ENCODE data around the gene CENPA. TPM values are rescaled to one million over a fixed set of nuclear protein-coding genes. Genes with fewer than 3 reads are reported as not detected.
A peak's percentile ranks its signal among the peaks of the same experiment; 100 is the strongest.
"Not testable (repeated sequence)": the region's sequence is repeated elsewhere in the genome, so short reads cannot be mapped to it uniquely, and the experiment has no call there.

CENPA gene
- polyA plus RNA-seq, 1 experiment: 9.3 TPM

GRCh38 chr2:26784570-26785234, 1.2 kb upstream of the CENPA start:
- H3K4me3 ChIP-seq (ENCODE audit: low read depth, low read length): no peak overlapping the region
- POLR2A ChIA-PET: interaction anchor here (0.6 kb wide), 1 partner anchor 16 kb away, joined by 4 read pairs; no protein-coding TSS in a partner anchor

GRCh38 chr2:26786207-26787028, 562 bp downstream of the CENPA start:
- Histone ChIP-seq H3K27me3 (ENCODE audit: control insufficient read depth, insufficient read depth, low read length) (no peaks in the 10 kb centered on the region), H3K9me3 (ENCODE audit: control insufficient read depth, insufficient read depth, low read length) (peaks cover 5% of the 10 kb centered on the region), H3K27ac (ENCODE audit: low read depth, low read length) (no peak overlapping the region), H3K4me3 (ENCODE audit: low read depth, low read length) (peak overlapping the region; percentile 76)
- TF ChIP-seq CTCF (IDR thresholded peaks at IDR 0.05; ENCODE audit: low read depth, low read length): no peak
- DNase-seq (ENCODE audit: low read depth, low spot score): no peak
- POLR2A ChIA-PET: interaction anchor here (1.0 kb wide), 1 partner anchor 280 kb away, joined by 3 read pairs; no protein-coding TSS in a partner anchor
- CTCF ChIA-PET: interaction anchor here (0.7 to 1.0 kb wide), 3 partner anchors 13 to 181 kb away, joined by 3 to 4 read pairs (median 3); no protein-coding TSS in a partner anchor

More at GRCh38 chr2:26784570-26785234, 1.2 kb upstream of the CENPA start:
- TF ChIP-seq CTCF (IDR thresholded peaks at IDR 0.05; ENCODE audit: low read depth, low read length): no peak
- no peaks in the 10 kb centered on the region for H3K27me3 ChIP-seq (ENCODE audit: control insufficient read depth, insufficient read depth, low read length)
- DNase-seq (ENCODE audit: low read depth, low spot score): no peak
- no peaks in the 10 kb centered on the region; the same call in 1 of the 2 replicates for H3K9me3 ChIP-seq (ENCODE audit: control insufficient read depth, insufficient read depth, low read length)
- CTCF ChIA-PET: no interaction called here
- no peak overlapping the region for H3K27ac ChIP-seq (ENCODE audit: low read depth, low read length)

- peaks cover 5% of the 10 kb centered on the region; the same call in 1 of the 2 replicates for H3K9me3 ChIP-seq (ENCODE audit: control insufficient read depth, insufficient read depth, low read length)
- H3K27ac ChIP-seq (ENCODE audit: low read depth, low read length): no peak overlapping the region
- no peak for TF ChIP-seq CTCF (IDR thresholded peaks at IDR 0.05; ENCODE audit: low read depth, low read length)
- no peak for DNase-seq (ENCODE audit: low read depth, low spot score)
- CTCF ChIA-PET: no interaction called here
- no peak overlapping the region for H3K4me3 ChIP-seq (ENCODE audit: low read depth, low read length)
- H3K27me3 ChIP-seq (ENCODE audit: control insufficient read depth, insufficient read depth, low read length): no peaks in the 10 kb centered on the region
- POLR2A ChIA-PET: no interaction called here
Observed at GRCh38 chr2:26792720-26793119, 6.9 kb downstream of the CENPA start.

- no peak for DNase-seq (ENCODE audit: low read depth, low spot score)
- H3K9me3 ChIP-seq (ENCODE audit: control insufficient read depth, insufficient read depth, low read length): peaks cover 5% of the 10 kb centered on the region; the same call in 1 of the 2 replicates
- TF ChIP-seq CTCF (IDR thresholded peaks at IDR 0.05; ENCODE audit: low read depth, low read length): no peak
- ChIA-PET CTCF (no interaction called here), POLR2A (no interaction called here)
- H3K27me3 ChIP-seq (ENCODE audit: control insufficient read depth, insufficient read depth, low read length): no peaks in the 10 kb centered on the region
- no peak overlapping the region for H3K27ac ChIP-seq (ENCODE audit: low read depth, low read length)
- H3K4me3 ChIP-seq (ENCODE audit: low read depth, low read length): no peak overlapping the region
Observed at GRCh38 chr2:26793518-26793917, 7.7 kb downstream of the CENPA start.

GRCh38 chr2:26795135-26795534, 9.3 kb downstream of the CENPA start:
- POLR2A ChIA-PET; H3K9me3 ChIP-seq (ENCODE audit: control insufficient read depth, insufficient read depth, low read length); H3K27me3 ChIP-seq (ENCODE audit: control insufficient read depth, insufficient read depth, low read length); H3K27ac ChIP-seq (ENCODE audit: low read depth, low read length); DNase-seq (ENCODE audit: low read depth, low spot score); CTCF ChIA-PET; H3K4me3 ChIP-seq (ENCODE audit: low read depth, low read length): not testable (repeated sequence)

All from AG04450 (cell line).